Measurements from ENCODE around the gene TREH.

DNA sequence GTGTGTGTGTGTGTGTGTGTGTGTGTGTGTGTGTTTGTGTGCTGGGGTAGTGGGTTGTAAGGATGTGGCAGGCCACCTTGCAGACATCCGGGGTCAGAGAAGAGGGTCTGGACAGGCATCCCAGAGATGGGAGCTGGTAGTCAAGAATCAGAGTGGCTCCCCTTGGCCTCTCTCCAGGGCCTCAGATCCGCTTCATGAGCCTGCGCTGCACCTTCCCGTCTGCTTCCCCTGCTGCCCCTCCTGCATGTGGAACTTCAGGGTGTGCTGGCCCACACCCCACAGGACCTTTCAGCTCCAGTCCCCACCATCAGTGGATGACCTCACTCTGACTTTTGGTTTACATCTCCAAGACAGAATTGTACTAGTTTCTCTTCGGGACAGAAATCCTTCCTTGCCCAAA, 31.2 kb downstream of the TREH start:
- no peak for TF ChIP-seq EZH2 (optimal IDR thresholded peaks at IDR 0.05; ENCODE audit: low read depth, low read length)
- TF ChIP-seq, protein P1, sequence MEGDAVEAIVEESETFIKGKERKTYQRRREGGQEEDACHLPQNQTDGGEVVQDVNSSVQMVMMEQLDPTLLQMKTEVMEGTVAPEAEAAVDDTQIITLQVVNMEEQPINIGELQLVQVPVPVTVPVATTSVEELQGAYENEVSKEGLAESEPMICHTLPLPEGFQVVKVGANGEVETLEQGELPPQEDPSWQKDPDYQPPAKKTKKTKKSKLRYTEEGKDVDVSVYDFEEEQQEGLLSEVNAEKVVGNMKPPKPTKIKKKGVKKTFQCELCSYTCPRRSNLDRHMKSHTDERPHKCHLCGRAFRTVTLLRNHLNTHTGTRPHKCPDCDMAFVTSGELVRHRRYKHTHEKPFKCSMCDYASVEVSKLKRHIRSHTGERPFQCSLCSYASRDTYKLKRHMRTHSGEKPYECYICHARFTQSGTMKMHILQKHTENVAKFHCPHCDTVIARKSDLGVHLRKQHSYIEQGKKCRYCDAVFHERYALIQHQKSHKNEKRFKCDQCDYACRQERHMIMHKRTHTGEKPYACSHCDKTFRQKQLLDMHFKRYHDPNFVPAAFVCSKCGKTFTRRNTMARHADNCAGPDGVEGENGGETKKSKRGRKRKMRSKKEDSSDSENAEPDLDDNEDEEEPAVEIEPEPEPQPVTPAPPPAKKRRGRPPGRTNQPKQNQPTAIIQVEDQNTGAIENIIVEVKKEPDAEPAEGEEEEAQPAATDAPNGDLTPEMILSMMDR (IDR thresholded peaks at IDR 0.05; ENCODE audit: low read length) = no peak
- TF ChIP-seq EZH2phosphoT487 (IDR thresholded peaks at IDR 0.05; ENCODE audit: low read length) = no peak
